Measurements from ENCODE around the gene SCGB1C2. TPM values are rescaled to one million over a fixed set of nuclear protein-coding genes. Genes with fewer than 3 reads are reported as not detected.

SCGB1C2 gene
- total RNA-seq = not detected in 2 replicates

GRCh38 chr17:137166-137807 lies at the start of gene SCGB1C2:
TSS of gene SCGB1C2 (plus strand) at chr17:137569. CDS start at chr17:137591, 22 bp downstream.

DNA sequence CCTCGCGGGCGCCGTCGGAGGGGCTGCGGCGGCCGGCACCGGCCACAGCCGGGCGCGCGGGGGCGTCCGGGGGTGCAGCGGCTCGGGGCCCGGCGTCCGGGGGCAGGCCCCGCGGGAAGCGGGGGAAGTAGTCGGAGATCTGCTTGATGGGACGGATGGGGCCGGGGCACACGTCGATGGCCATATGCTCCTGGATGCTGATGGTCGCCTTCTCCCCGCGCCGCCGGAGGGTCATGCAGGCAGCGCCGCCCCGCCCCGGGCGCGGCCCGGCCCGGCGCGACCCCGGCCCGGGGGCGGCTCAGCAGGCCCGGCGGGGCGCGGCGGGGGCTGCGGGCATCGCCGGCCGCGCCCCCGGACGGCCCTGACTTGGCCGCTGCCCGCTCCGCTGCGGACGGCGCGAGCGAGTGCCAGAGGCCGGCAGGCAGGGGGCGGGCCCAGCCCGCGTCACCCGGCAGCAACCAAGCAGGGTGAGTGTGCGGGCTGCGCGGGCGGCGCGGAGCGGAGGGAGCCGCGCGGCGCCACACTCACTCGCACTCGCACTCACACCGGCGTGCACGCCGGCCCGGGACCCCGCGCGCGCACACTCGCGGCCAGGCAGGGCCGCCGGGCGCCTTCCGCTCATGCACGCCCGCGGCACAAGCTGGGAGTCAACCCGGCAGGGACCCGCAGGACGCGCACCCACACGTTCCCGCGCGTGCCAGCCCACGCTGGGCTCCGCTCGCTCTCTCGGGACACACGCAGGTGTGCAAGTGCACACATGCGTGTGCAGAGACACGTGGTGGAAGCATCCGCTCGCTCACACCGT lies 44.1 kb downstream of the SCGB1C2 start, which contains the start of gene DOC2B:
Gene DOC2B (minus strand): TSS at position 406 of the 805 bp plus-strand sequence. CDS start 171 bp downstream, at position 235.

Other genes starting within 250 kb of the SCGB1C2 start
- gene DOC2B, start 44.1 kb downstream of the SCGB1C2 start, total RNA-seq = 13.4 and 73.4 TPM in 2 replicates
- gene RPH3AL, start 215.2 kb downstream of the SCGB1C2 start, total RNA-seq = 18.9 and 29.0 TPM in 2 replicates

Measured in bladder microvascular endothelial cell (primary cell).